Stimulated activated CD4-positive, alpha-beta T cell treated with anti-CD3 and anti-CD28 coated beads, TNF-alpha, amount 100 ng/mL, for 1 hour (primary cell): ENCODE measurements around the gene FAM151B.

Experiments
- DNase-seq, 3 donors: peaks; one replicate each; pipeline ENCODE4 v3.0.0-alpha.2; 2020; ENCODE audit warnings: low read depth in 3 of 3, low spot score in 1 of 3

The FAM151B gene

GRCh38 chr5:80588858-80589540 is 101.1 kb downstream of the FAM151B start:
- DNase-seq: no peak

GRCh38 chr5:80590766-80591165 is 102.9 kb downstream of the FAM151B start:
- DNase-seq: no peak

- no peak for DNase-seq
These were observed 103.5 kb downstream of the FAM151B start for GRCh38 chr5:80591352-80591751.

- no peak for DNase-seq
These were observed 104.2 kb downstream of the FAM151B start for GRCh38 chr5:80592105-80592504.
